GM19193 (cell line): ENCODE results near the gene TIRAP.

ENCODE experiments used
- POLR2A ChIP-seq: IDR thresholded peaks from 4 replicates; pipeline ENCODE4 v1.6.1; 2011; ENCODE audit not compliant: insufficient read depth, insufficient read length; ENCODE audit errors: extremely low read depth

TIRAP gene

GRCh38 chr11:126339863-126340434 lies 57.1 kb downstream of the TIRAP start:
- TF ChIP-seq POLR2A: no peak

DNA sequence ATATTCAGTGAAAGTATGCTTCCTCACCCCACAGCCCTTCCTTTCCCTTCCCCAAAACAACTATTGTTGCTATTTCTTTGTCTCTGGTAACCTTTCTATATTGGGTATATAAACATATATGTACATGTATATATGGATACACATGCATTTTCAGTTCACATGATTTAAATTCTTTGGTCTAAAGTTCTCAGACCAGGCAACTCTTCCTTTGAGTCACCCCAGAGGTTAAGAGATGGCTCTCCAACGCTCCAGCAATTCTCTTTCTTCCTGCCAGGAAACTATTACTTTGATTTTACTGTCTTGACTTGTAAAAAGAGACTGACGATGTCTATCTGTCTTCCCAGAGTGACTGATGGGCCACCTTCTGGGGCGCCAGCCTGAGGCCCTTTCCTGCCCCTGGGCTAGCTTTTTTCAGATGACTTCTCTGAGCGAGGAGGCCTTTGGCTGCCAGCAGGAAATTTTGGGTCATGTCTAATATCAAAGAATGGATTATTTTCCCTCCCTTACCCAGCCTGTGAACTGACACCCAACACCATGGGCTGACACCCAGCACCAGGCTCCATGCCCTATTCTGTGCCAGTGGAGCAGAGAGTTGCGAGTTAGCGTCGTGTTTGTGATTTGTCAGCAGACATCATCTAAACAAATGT lies 58.2 kb downstream of the TIRAP start:
- no peak for TF ChIP-seq POLR2A

DNA sequence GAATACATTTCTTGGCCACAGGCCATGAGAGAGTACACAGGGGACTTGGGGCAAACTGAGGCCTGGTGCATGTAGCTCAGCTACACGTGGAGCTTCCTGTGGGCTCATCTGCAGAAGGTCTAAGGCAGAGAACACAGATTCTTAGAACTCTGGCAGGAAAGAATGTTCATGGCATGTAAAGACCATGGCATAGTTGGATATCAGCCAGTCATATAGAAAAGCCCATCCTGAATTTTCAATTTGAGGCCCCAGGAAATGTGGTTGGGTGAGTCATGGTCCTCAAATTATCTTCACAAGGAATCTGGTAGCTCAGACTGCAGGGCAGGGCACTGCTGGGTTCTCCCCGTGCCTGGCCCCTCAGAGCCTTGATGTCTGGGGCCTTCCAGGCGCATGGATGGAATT lies 58.9 kb downstream of the TIRAP start:
- no peak for TF ChIP-seq POLR2A

DNA sequence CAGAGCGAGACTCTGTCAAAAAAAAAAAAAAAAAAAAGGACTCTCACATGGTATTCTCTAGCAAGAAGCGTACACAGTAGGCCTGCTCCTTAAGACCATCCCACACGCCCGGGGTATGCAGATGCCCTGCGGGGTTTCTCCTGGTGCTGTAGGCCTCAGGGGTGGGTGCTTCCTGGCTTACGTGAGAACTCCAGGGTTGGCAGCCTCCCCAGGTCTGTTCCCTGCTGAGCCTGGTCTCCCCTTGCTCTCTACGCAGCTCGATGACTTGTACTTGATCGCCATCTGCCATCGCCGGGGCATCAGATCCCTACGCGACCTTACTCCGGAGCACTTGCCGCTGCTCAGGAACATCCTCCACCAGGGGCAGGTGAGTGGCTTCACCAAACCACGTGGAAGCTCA lies 60.2 kb downstream of the TIRAP start:
- no peak for TF ChIP-seq POLR2A
